ENCODE data around the gene TEPSIN. TPM values are rescaled to one million over a fixed set of nuclear protein-coding genes. Genes with fewer than 3 reads are reported as not detected.

TEPSIN gene
- polyA plus RNA-seq, 6 donors from 2014 or later, result 4.5 to 16.8 (median 7.6) TPM

GRCh38 chr17:81196505-81197408, 42.1 kb downstream of the TEPSIN start:
- Mint-ChIP-seq H3K9me3 (no peaks in the 10 kb centered on the region), H3K4me1 (no peaks in the 10 kb centered on the region), H3K27ac (no peak overlapping the region), H3K36me3 (no peaks in the 10 kb centered on the region), H3K27me3 (no peaks in the 10 kb centered on the region), H3K4me3 (no peak overlapping the region)
- DNase-seq (no peak), ATAC-seq (ENCODE audit: low read depth in 2 of 2) (no peak)

GRCh38 chr17:81195941-81196495, 42.8 kb downstream of the TEPSIN start:
- no peak for DNase-seq
- Mint-ChIP-seq H3K27ac (no peak overlapping the region), H3K27me3 (no peaks in the 10 kb centered on the region), H3K36me3 (no peaks in the 10 kb centered on the region), H3K9me3 (no peaks in the 10 kb centered on the region), H3K4me3 (no peak overlapping the region), H3K4me1 (no peaks in the 10 kb centered on the region)
- ATAC-seq (ENCODE audit: low read depth in 2 of 2), result no peak

- Mint-ChIP-seq H3K4me1 (no peaks in the 10 kb centered on the region), H3K36me3 (no peaks in the 10 kb centered on the region), H3K27ac (no peak overlapping the region), H3K4me3 (no peak overlapping the region), H3K9me3 (no peaks in the 10 kb centered on the region), H3K27me3 (no peaks in the 10 kb centered on the region)
- DNase-seq, result no peak
- no peak for ATAC-seq (ENCODE audit: low read depth in 2 of 2)
These were observed 43.6 kb downstream of the TEPSIN start for GRCh38 chr17:81194941-81195901.

- DNase-seq, result no peak
- Mint-ChIP-seq H3K36me3 (no peaks in the 10 kb centered on the region), H3K27me3 (no peaks in the 10 kb centered on the region), H3K4me3 (no peak overlapping the region), H3K9me3 (no peaks in the 10 kb centered on the region), H3K4me1 (no peaks in the 10 kb centered on the region), H3K27ac (peak overlapping the region in 1 of 6 donors; percentile 30)
- no peak for ATAC-seq (ENCODE audit: low read depth in 2 of 2)
These were observed 44.6 kb downstream of the TEPSIN start for GRCh38 chr17:81194225-81194760.

GRCh38 chr17:81193470-81194224, 45.2 kb downstream of the TEPSIN start:
- no peak for ATAC-seq (ENCODE audit: low read depth in 2 of 2)
- Mint-ChIP-seq H3K4me1 (no peaks in the 10 kb centered on the region), H3K4me3 (no peak overlapping the region), H3K36me3 (no peaks in the 10 kb centered on the region), H3K27me3 (no peaks in the 10 kb centered on the region), H3K9me3 (no peaks in the 10 kb centered on the region), H3K27ac (no peak overlapping the region)
- no peak for DNase-seq

GRCh38 chr17:81193051-81193410, 45.8 kb downstream of the TEPSIN start:
- Mint-ChIP-seq H3K27me3 (no peaks in the 10 kb centered on the region), H3K4me1 (no peaks in the 10 kb centered on the region), H3K36me3 (no peaks in the 10 kb centered on the region), H3K27ac (no peak overlapping the region), H3K4me3 (no peak overlapping the region), H3K9me3 (no peaks in the 10 kb centered on the region)
- no peak for DNase-seq
- no peak for ATAC-seq (ENCODE audit: low read depth in 2 of 2)

- H3K27me3 Mint-ChIP-seq, result no peaks in the 10 kb centered on the region
- no peak overlapping the region for H3K4me3 Mint-ChIP-seq
- no peaks in the 10 kb centered on the region for H3K4me1 Mint-ChIP-seq
- ATAC-seq (ENCODE audit: low read depth in 2 of 2), result no peak
- no peak overlapping the region for H3K27ac Mint-ChIP-seq
- no peak for DNase-seq
- no peaks in the 10 kb centered on the region for H3K36me3 Mint-ChIP-seq
- no peaks in the 10 kb centered on the region for H3K9me3 Mint-ChIP-seq
These were observed 46.3 kb downstream of the TEPSIN start for GRCh38 chr17:81192386-81193050.

GRCh38 chr17:81191646-81192045, 47.2 kb downstream of the TEPSIN start:
- DNase-seq (no peak), ATAC-seq (ENCODE audit: low read depth in 2 of 2) (no peak)
- Mint-ChIP-seq H3K4me3 (no peak overlapping the region), H3K4me1 (no peaks in the 10 kb centered on the region), H3K36me3 (no peaks in the 10 kb centered on the region), H3K27me3 (no peaks in the 10 kb centered on the region), H3K27ac (no peak overlapping the region), H3K9me3 (no peaks in the 10 kb centered on the region)

- Mint-ChIP-seq H3K27me3 (no peaks in the 10 kb centered on the region), H3K36me3 (no peaks in the 10 kb centered on the region), H3K27ac (no peak overlapping the region), H3K9me3 (no peaks in the 10 kb centered on the region), H3K4me3 (no peak overlapping the region), H3K4me1 (no peaks in the 10 kb centered on the region)
- DNase-seq (no peak), ATAC-seq (ENCODE audit: low read depth in 2 of 2) (no peak)
These were observed 47.7 kb downstream of the TEPSIN start for GRCh38 chr17:81191116-81191515.

GRCh38 chr17:81190591-81190990, 48.3 kb downstream of the TEPSIN start:
- no peak for ATAC-seq (ENCODE audit: low read depth in 2 of 2)

GRCh38 chr17:81189670-81190530, 49.0 kb downstream of the TEPSIN start:
- DNase-seq (no peak), ATAC-seq (ENCODE audit: low read depth in 2 of 2) (no peak)
- Mint-ChIP-seq H3K27me3 (no peaks in the 10 kb centered on the region), H3K36me3 (no peaks in the 10 kb centered on the region), H3K4me1 (no peaks in the 10 kb centered on the region), H3K4me3 (no peak overlapping the region), H3K27ac (no peak overlapping the region), H3K9me3 (no peaks in the 10 kb centered on the region)

More at GRCh38 chr17:81190591-81190990, 48.3 kb downstream of the TEPSIN start:
- Mint-ChIP-seq H3K4me1 (no peaks in the 10 kb centered on the region), H3K9me3 (no peaks in the 10 kb centered on the region), H3K27me3 (no peaks in the 10 kb centered on the region), H3K36me3 (no peaks in the 10 kb centered on the region), H3K27ac (no peak overlapping the region), H3K4me3 (no peak overlapping the region)
- no peak for DNase-seq

- no peak for DNase-seq
These were observed 49.8 kb downstream of the TEPSIN start for GRCh38 chr17:81189016-81189415.

More at GRCh38 chr17:81189016-81189415, 49.8 kb downstream of the TEPSIN start:
- no peaks in the 10 kb centered on the region for H3K36me3 Mint-ChIP-seq
- peaks cover 0 to 5% (median 4%) of the 10 kb centered on the region in 3 donors for H3K27me3 Mint-ChIP-seq
- ATAC-seq (ENCODE audit: low read depth in 2 of 2), result no peak
- H3K9me3 Mint-ChIP-seq, result no peaks in the 10 kb centered on the region
- H3K4me3 Mint-ChIP-seq, result no peak overlapping the region
- no peaks in the 10 kb centered on the region for H3K4me1 Mint-ChIP-seq
- no peak overlapping the region for H3K27ac Mint-ChIP-seq
